Stimulated activated CD4-positive, alpha-beta T cell treated with anti-CD3 and anti-CD28 coated beads, Interleukin-4, amount 100 ng/mL, for 1 hour (primary cell): ENCODE results near the gene GAA.

Experiments used
- DNase-seq: peaks from one replicate; pipeline ENCODE4 v3.0.0-alpha.2; 2020

GAA gene

GRCh38 chr17:80101011-80101945, at the start of gene GAA:
Gene GAA (plus strand): TSS chr17:80101581. CDS start chr17:80104587, 3,006 bp downstream.
- DNase-seq: peak; percentile 87

- DNase-seq: no peak
Measured at GRCh38 chr17:80051681-80052080, 49.7 kb upstream of the GAA start.

- no peak for DNase-seq
Measured at GRCh38 chr17:80053102-80053501, 48.3 kb upstream of the GAA start.

GRCh38 chr17:80055597-80055996, 45.8 kb upstream of the GAA start:
- no peak for DNase-seq

GRCh38 chr17:80058311-80058955, 42.9 kb upstream of the GAA start:
- no peak for DNase-seq

- DNase-seq: no peak
Measured at GRCh38 chr17:80060644-80061043, 40.7 kb upstream of the GAA start.

- DNase-seq: no peak
Measured at GRCh38 chr17:80061421-80061820, 40.0 kb upstream of the GAA start.

- DNase-seq: no peak
Measured at GRCh38 chr17:80063830-80064585, 37.4 kb upstream of the GAA start.

- DNase-seq: no peak
Measured at GRCh38 chr17:80064696-80065095, 36.7 kb upstream of the GAA start.

- no peak for DNase-seq
Measured at GRCh38 chr17:80065478-80066170, 35.8 kb upstream of the GAA start.

GRCh38 chr17:80067393-80067986, 33.9 kb upstream of the GAA start:
- no peak for DNase-seq

- DNase-seq: no peak
Measured at GRCh38 chr17:80068301-80069222, 32.8 kb upstream of the GAA start.

- DNase-seq: no peak
Measured at GRCh38 chr17:80070375-80071115, 30.8 kb upstream of the GAA start.

GRCh38 chr17:80071116-80071841, 30.1 kb upstream of the GAA start:
- DNase-seq: no peak

GRCh38 chr17:80072410-80072809, 29.0 kb upstream of the GAA start:
- DNase-seq: no peak

GRCh38 chr17:80080081-80080480, 21.3 kb upstream of the GAA start:
- no peak for DNase-seq

GRCh38 chr17:80081596-80081995, 19.8 kb upstream of the GAA start:
- no peak for DNase-seq

- DNase-seq: peak; percentile 56
Measured at GRCh38 chr17:80082403-80083135, 18.8 kb upstream of the GAA start.

- no peak for DNase-seq
Measured at GRCh38 chr17:80083136-80083661, 18.2 kb upstream of the GAA start.
